OCI-LY1 (cell line): Measurements from ENCODE around the gene BZW2.

Experiments
- H2AFZ ChIP-seq: fragments of 200-600 bp; sonication (generic), shearing (Covaris generic); 2 replicates; pipeline ENCODE4 v1.6.0; 2014; ENCODE audit warnings: antibody characterized with exemption, mild to moderate bottlenecking, low read length
- H3F3A ChIP-seq: fragments of 200-600 bp; sonication (generic), shearing (Covaris generic); 2 replicates; pipeline ENCODE4 v1.6.0; 2014; ENCODE audit warnings: mild to moderate bottlenecking, antibody characterized with exemption, low read length, moderate library complexity; ENCODE audit not compliant: insufficient read depth
- H3K27ac ChIP-seq: fragments of 200-600 bp; sonication (generic); 2 replicates; pipeline ENCODE4 v1.5.1; 2014; ENCODE audit warnings: low read length, mixed run types, mild to moderate bottlenecking, low read depth; ENCODE audit not compliant: poor library complexity, severe bottlenecking
- H3K27me3 ChIP-seq: fragments of 200-600 bp; sonication (generic); 2 replicates; pipeline ENCODE4 v1.6.0; 2014; ENCODE audit warnings: antibody characterized with exemption, mild to moderate bottlenecking, low read length, moderate library complexity; ENCODE audit not compliant: insufficient read depth
- H3K36me3 ChIP-seq: fragments of 200-600 bp; sonication (generic); 2 replicates; pipeline ENCODE4 v1.6.1; 2014; ENCODE audit warnings: mild to moderate bottlenecking, antibody characterized with exemption, low read length, moderate library complexity, mixed read lengths; ENCODE audit not compliant: insufficient read depth
- H3K4me1 ChIP-seq: fragments of 200-600 bp; sonication (generic); 2 replicates; pipeline ENCODE4 v1.5.1; 2014; ENCODE audit warnings: mild to moderate bottlenecking, low read length, moderate library complexity; ENCODE audit not compliant: insufficient read depth, severe bottlenecking
- H3K4me2 ChIP-seq: fragments of 200-600 bp; sonication (generic), shearing (Covaris generic); 2 replicates; pipeline ENCODE4 v1.6.1; 2014; ENCODE audit warnings: low read length
- H3K4me3 ChIP-seq: fragments of 200-600 bp; sonication (generic); 2 replicates; pipeline ENCODE4 v1.5.1; 2014; ENCODE audit warnings: low read length, low read depth, mild to moderate bottlenecking, mixed read lengths; ENCODE audit not compliant: poor library complexity, severe bottlenecking
- H3K79me2 ChIP-seq: fragments of 200-600 bp; shearing (Covaris generic); 2 replicates; pipeline ENCODE4 v1.6.1; 2016; ENCODE audit warnings: mixed run types, low read length, mixed read lengths; ENCODE audit not compliant: insufficient read depth
- H3K9ac ChIP-seq: fragments of 200-600 bp; sonication (generic), shearing (Covaris generic); 2 replicates; pipeline ENCODE4 v1.6.1; 2014; ENCODE audit warnings: mild to moderate bottlenecking, low read length, mixed read lengths
- H3K9me2 ChIP-seq: fragments of 200-600 bp; sonication (generic), shearing (Covaris generic); 2 replicates; pipeline ENCODE4 v1.6.1; 2014; ENCODE audit warnings: low read depth, mild to moderate bottlenecking, low read length, mixed read lengths
- H3K9me3 ChIP-seq: fragments of 200-600 bp; shearing (Covaris generic); 2 replicates; pipeline ENCODE4 v1.6.1; 2014; ENCODE audit warnings: low read length, mixed read lengths
- H4K20me1 ChIP-seq: fragments of 200-600 bp; sonication (generic), shearing (Covaris generic); 2 replicates; pipeline ENCODE4 v1.6.0; 2016; ENCODE audit warnings: mild to moderate bottlenecking, low read length; ENCODE audit not compliant: insufficient read depth
- EZH2 ChIP-seq: fragments of 200-600 bp; sonication (generic), shearing (Covaris generic); IDR thresholded peaks from 2 replicates; pipeline ENCODE4 v1.8.0; 2017; ENCODE audit warnings: borderline replicate concordance, mixed run types, mild to moderate bottlenecking, antibody characterized with exemption, low read length, moderate library complexity, mixed read lengths
- TF ChIP-seq, protein P1 (sequence below): fragments of 200-600 bp; sonication (generic), shearing (Covaris generic); IDR thresholded peaks from 2 replicates; pipeline ENCODE4 v1.5.1; 2017; ENCODE audit warnings: mild to moderate bottlenecking, antibody characterized with exemption, low read length, moderate library complexity, mixed read lengths

Gene BZW2

DNA sequence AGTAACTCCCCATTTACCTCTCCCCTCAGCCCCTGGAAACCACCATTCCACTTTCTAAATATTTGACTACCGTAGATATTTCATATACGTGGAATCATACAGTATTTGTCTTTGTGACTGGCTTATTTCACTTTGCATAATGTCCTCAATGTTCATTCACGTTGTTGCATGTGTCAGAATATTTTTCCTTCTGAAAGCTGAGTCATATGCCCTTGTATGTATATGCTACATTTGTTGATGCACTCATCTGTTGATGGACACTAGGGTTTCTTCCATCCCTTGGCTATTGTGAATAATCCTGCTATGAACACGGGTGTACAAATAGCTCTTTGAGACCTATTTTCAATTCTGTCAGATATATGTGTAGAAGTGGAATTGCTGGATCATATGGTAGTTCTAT, 81.8 kb downstream of the BZW2 start:
- Histone ChIP-seq H3K9ac (no peak overlapping the region), H3K27me3 (no peaks in the 10 kb centered on the region), H3K9me3 (no peaks in the 10 kb centered on the region), H3K27ac (no peak overlapping the region), H3K79me2 (no peaks in the 10 kb centered on the region), H3K4me3 (no peak overlapping the region), H4K20me1 (no peaks in the 10 kb centered on the region), H3K36me3 (no peaks in the 10 kb centered on the region), H3F3A (no peaks in the 10 kb centered on the region), H3K4me1 (no peaks in the 10 kb centered on the region), H3K9me2 (no peaks in the 10 kb centered on the region), H2AFZ (no peak overlapping the region), H3K4me2 (no peak overlapping the region)
- TF ChIP-seq, protein P1, sequence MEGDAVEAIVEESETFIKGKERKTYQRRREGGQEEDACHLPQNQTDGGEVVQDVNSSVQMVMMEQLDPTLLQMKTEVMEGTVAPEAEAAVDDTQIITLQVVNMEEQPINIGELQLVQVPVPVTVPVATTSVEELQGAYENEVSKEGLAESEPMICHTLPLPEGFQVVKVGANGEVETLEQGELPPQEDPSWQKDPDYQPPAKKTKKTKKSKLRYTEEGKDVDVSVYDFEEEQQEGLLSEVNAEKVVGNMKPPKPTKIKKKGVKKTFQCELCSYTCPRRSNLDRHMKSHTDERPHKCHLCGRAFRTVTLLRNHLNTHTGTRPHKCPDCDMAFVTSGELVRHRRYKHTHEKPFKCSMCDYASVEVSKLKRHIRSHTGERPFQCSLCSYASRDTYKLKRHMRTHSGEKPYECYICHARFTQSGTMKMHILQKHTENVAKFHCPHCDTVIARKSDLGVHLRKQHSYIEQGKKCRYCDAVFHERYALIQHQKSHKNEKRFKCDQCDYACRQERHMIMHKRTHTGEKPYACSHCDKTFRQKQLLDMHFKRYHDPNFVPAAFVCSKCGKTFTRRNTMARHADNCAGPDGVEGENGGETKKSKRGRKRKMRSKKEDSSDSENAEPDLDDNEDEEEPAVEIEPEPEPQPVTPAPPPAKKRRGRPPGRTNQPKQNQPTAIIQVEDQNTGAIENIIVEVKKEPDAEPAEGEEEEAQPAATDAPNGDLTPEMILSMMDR = no peak

- no peaks in the 10 kb centered on the region for H4K20me1 ChIP-seq
- no peaks in the 10 kb centered on the region for H3K79me2 ChIP-seq
- no peak overlapping the region for H2AFZ ChIP-seq
- H3K4me3 ChIP-seq = no peak overlapping the region
- no peak overlapping the region for H3K27ac ChIP-seq
- H3K4me1 ChIP-seq = no peaks in the 10 kb centered on the region
- H3F3A ChIP-seq = no peaks in the 10 kb centered on the region
- no peak for TF ChIP-seq EZH2
- TF ChIP-seq, protein P1 = no peak
- no peak overlapping the region for H3K9ac ChIP-seq
- no peaks in the 10 kb centered on the region for H3K9me3 ChIP-seq
- H3K4me2 ChIP-seq = no peak overlapping the region
- H3K27me3 ChIP-seq = no peaks in the 10 kb centered on the region
- no peaks in the 10 kb centered on the region for H3K36me3 ChIP-seq
- no peaks in the 10 kb centered on the region for H3K9me2 ChIP-seq
These were observed 82.8 kb downstream of the BZW2 start for GRCh38 chr7:16728811-16729210.

- no peaks in the 10 kb centered on the region for H3K9me2 ChIP-seq
- H4K20me1 ChIP-seq = no peaks in the 10 kb centered on the region
- no peak overlapping the region for H3K4me3 ChIP-seq
- no peaks in the 10 kb centered on the region for H3K36me3 ChIP-seq
- TF ChIP-seq EZH2 = no peak
- TF ChIP-seq, protein P1 = no peak
- no peaks in the 10 kb centered on the region for H3K79me2 ChIP-seq
- H3F3A ChIP-seq = no peaks in the 10 kb centered on the region
- no peak overlapping the region for H3K4me2 ChIP-seq
- no peaks in the 10 kb centered on the region for H3K9me3 ChIP-seq
- no peak overlapping the region for H3K27ac ChIP-seq
- H2AFZ ChIP-seq = no peak overlapping the region
- no peaks in the 10 kb centered on the region for H3K27me3 ChIP-seq
- H3K9ac ChIP-seq = no peak overlapping the region
- H3K4me1 ChIP-seq = no peaks in the 10 kb centered on the region
These were observed 83.6 kb downstream of the BZW2 start for GRCh38 chr7:16729541-16729940.
